ENCODE measurements around the gene APOBEC3A. TPM values are rescaled to one million over a fixed set of nuclear protein-coding genes. Genes with fewer than 3 reads are reported as not detected.

APOBEC3A gene
- total and polyA plus RNA-seq, 10 of the 15 experiments (the other 5 are each of a cell fraction or from before 2014, with no cell fraction given): 0.20 TPM; not detected in 9

DNA sequence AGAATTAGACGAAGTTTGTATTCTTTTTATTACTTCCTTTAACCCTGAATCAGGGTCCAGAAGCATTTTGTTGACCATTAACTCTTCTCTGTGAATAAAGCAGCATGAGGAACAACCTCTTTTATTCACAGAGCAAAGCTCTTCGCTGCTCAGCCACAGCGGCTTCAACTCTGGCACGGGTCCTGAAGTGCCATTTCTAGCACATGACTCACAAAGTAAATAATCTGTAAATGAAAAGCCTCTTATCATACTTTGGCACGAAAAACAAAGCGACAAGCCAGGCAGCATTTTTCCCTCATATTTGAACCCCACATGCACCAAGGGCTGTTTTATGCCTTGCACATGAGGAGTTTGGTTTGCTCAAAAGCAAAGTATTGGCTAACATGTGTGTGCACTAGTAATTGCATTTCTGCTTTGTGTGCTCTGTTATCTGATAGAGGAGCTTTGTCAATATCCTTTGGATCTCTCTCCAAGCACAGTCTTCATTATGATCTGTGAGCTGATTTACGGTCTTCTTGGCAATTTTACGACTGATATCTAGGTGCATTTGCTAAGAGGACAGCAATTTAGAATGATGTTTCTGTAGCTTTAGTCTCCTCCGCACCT, 33.0 kb upstream of the APOBEC3A start:
- H2AFZ ChIP-seq (ENCODE audit: control insufficient read depth, low read depth, low read length): no peak overlapping the region

More for the DNA sequence above, 33.0 kb upstream of the APOBEC3A start:
- no peak overlapping the region for H3K4me3 ChIP-seq
- FAIRE-seq (no peak), DNase-seq (ENCODE audit: low read depth, low spot score) (no peak), ATAC-seq (no peak)
- intact Hi-C loops (cut with micrococcal nuclease; ENCODE audit: unreplicated experiment) (no loop called here), in situ Hi-C loops (cut with MboI) (no loop called here)
- no peak overlapping the region for H3K9ac ChIP-seq (ENCODE audit: control insufficient read depth, insufficient read depth, low read length)
- ChIA-PET POLR2A (no interaction called here), SMC1A (ENCODE audit: uncharacterized antibody, unreplicated experiment) (interaction anchor here (0.6 kb wide), 1 partner anchor 80 kb away, joined by 3 read pairs; no protein-coding TSS in a partner anchor), CTCF (interaction anchor here (0.9 to 2.2 kb wide), 3 partner anchors 26 to 79 kb away, joined by 4 to 9 read pairs (median 5); no protein-coding TSS in a partner anchor), RAD21 (ENCODE audit: unreplicated experiment) (interaction anchor here (0.6 kb wide), 1 partner anchor 79 kb away, joined by 3 read pairs; no protein-coding TSS in a partner anchor)
- BruUV-seq (replicated peaks): no TSS peak
- H3K9me3 ChIP-seq (replicated peaks; ENCODE audit: control insufficient read depth, insufficient read depth, low read length): no peaks in the 10 kb centered on the region
- no peaks in the 10 kb centered on the region for H4K20me1 ChIP-seq (ENCODE audit: control insufficient read depth, insufficient read depth)
- H3K27ac ChIP-seq (ENCODE audit: control insufficient read depth, insufficient read depth): no peak overlapping the region
- no peaks in the 10 kb centered on the region for H3K4me1 ChIP-seq (ENCODE audit: control insufficient read depth, insufficient read depth, low read length)
- 34% methylated on average over 9 of the region's 9 CpGs for WGBS (ENCODE audit: insufficient coverage, insufficient replicate concordance, low lambda C conversion rate, missing lambda C conversion rate)
- H3K4me2 ChIP-seq (ENCODE audit: control insufficient read depth, insufficient read depth): no peak overlapping the region
- TF ChIP-seq TCF7 (IDR thresholded peaks at IDR 0.05; ENCODE audit: borderline replicate concordance) (no peak), E2F4 (IDR thresholded peaks at IDR 0.05; ENCODE audit: low read depth, low read length) (no peak), NFXL1 (IDR thresholded peaks at IDR 0.05; ENCODE audit: borderline replicate concordance) (no peak), CBFB (IDR thresholded peaks at IDR 0.05; ENCODE audit: low read depth) (no peak), MEF2A (IDR thresholded peaks at IDR 0.05; ENCODE audit: insufficient read depth, low read depth, low read length) (no peak), ZNF274 (IDR thresholded peaks at IDR 0.05; ENCODE audit: insufficient read depth, insufficient read length) (no peak), CHD1 (IDR thresholded peaks at IDR 0.05; ENCODE audit: low read depth, low read length) (no peak), ETV6 (conservative IDR thresholded peaks at IDR 0.05 in 1 of 2, IDR thresholded peaks at IDR 0.05 in 1 of 2; ENCODE audit: borderline replicate concordance in 1 of 2, low read depth in 1 of 2) (no peak), STAT3 (IDR thresholded peaks at IDR 0.05; ENCODE audit: low read depth, low read length) (no peak), SIN3A (IDR thresholded peaks at IDR 0.05; ENCODE audit: low read depth, low read length) (no peak), SIX5 (IDR thresholded peaks at IDR 0.05; ENCODE audit: low read depth, low read length, severe bottlenecking) (no peak), TBL1XR1 (IDR thresholded peaks at IDR 0.05; ENCODE audit: low read depth, low read length) (no peak), TARDBP (IDR thresholded peaks at IDR 0.05; ENCODE audit: borderline replicate concordance) (no peak), JUNB (IDR thresholded peaks at IDR 0.05) (no peak), PAX8 (IDR thresholded peaks at IDR 0.05) (no peak), WRNIP1 (IDR thresholded peaks at IDR 0.05; ENCODE audit: borderline replicate concordance, low read depth, low read length) (no peak), MXI1 (IDR thresholded peaks at IDR 0.05; ENCODE audit: low read depth, low read length) (no peak), SMAD1 (IDR thresholded peaks at IDR 0.05; ENCODE audit: low read depth, partially characterized antibody) (no peak)
- TF ChIP-seq, protein P1, sequence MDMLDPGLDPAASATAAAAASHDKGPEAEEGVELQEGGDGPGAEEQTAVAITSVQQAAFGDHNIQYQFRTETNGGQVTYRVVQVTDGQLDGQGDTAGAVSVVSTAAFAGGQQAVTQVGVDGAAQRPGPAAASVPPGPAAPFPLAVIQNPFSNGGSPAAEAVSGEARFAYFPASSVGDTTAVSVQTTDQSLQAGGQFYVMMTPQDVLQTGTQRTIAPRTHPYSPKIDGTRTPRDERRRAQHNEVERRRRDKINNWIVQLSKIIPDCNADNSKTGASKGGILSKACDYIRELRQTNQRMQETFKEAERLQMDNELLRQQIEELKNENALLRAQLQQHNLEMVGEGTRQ (IDR thresholded peaks at IDR 0.05; ENCODE audit: borderline replicate concordance, low read depth, low read length): no peak
- TF ChIP-seq, protein P2, sequence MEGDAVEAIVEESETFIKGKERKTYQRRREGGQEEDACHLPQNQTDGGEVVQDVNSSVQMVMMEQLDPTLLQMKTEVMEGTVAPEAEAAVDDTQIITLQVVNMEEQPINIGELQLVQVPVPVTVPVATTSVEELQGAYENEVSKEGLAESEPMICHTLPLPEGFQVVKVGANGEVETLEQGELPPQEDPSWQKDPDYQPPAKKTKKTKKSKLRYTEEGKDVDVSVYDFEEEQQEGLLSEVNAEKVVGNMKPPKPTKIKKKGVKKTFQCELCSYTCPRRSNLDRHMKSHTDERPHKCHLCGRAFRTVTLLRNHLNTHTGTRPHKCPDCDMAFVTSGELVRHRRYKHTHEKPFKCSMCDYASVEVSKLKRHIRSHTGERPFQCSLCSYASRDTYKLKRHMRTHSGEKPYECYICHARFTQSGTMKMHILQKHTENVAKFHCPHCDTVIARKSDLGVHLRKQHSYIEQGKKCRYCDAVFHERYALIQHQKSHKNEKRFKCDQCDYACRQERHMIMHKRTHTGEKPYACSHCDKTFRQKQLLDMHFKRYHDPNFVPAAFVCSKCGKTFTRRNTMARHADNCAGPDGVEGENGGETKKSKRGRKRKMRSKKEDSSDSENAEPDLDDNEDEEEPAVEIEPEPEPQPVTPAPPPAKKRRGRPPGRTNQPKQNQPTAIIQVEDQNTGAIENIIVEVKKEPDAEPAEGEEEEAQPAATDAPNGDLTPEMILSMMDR (IDR thresholded peaks at IDR 0.05 in 2 of 3, conservative IDR thresholded peaks at IDR 0.05 in 1 of 3; ENCODE audit: control insufficient read depth in 2 of 3, extremely low read depth in 1 of 3, insufficient read depth in 1 of 3, low read depth in 3 of 3, low read length in 3 of 3): no peak
- no peaks in the 10 kb centered on the region for H3K79me2 ChIP-seq (ENCODE audit: control insufficient read depth, insufficient read depth, low read length)
- peaks cover 1 to 7% of the 10 kb centered on the region in 2 experiments; a peak in 2 of 4 replicates for H3K27me3 ChIP-seq (replicated peaks in 1 of 2; ENCODE audit: control insufficient read depth in 2 of 2, insufficient read depth in 2 of 2, low read length in 1 of 2)
- H3K36me3 ChIP-seq (ENCODE audit: control insufficient read depth in 2 of 2, insufficient read depth in 2 of 2, low read length in 1 of 2): no peaks in the 10 kb centered on the region
